ENCODE data around the gene LCNL1. TPM values are rescaled to one million over a fixed set of nuclear protein-coding genes. Genes with fewer than 3 reads are reported as not detected.
"Not testable (repeated sequence)": the region's sequence is repeated elsewhere in the genome, so short reads cannot be mapped to it uniquely, and the experiment has no call there.

LCNL1 gene
- total RNA-seq, 1 experiment from 2014 or later, result 0.41 TPM

- H3K36me3 ChIP-seq (ENCODE audit: low read depth), result no peaks in the 10 kb centered on the region
- no peaks in the 10 kb centered on the region for H3K27me3 ChIP-seq (ENCODE audit: insufficient read depth, low read depth)
- intact Hi-C loops (cut with micrococcal nuclease; ENCODE audit: unreplicated experiment), result no loop called here
- peaks cover 17% of the 10 kb centered on the region; the same call in 1 of the 2 replicates for H3F3A ChIP-seq (ENCODE audit: insufficient read depth, low read depth)
- no peak overlapping the region for H3K27ac ChIP-seq
- BruUV-seq (replicated peaks), result no TSS peak
- H3K9me3 ChIP-seq (ENCODE audit: insufficient read depth, low read depth), result no peaks in the 10 kb centered on the region
- TF ChIP-seq CTCF (conservative IDR thresholded peaks at IDR 0.05), result no peak
- H4K20me1 ChIP-seq (ENCODE audit: insufficient read depth), result 0 out of 2 replicates have a peak, but pooled peaks cover 4% of the 10 kb centered on the region
- no peak overlapping the region for H3K4me3 ChIP-seq
- DNase-seq, result no peak
- no peak overlapping the region for H3K4me2 ChIP-seq
- ChIA-PET CTCF (interaction anchor here (0.6 kb wide), 2 partner anchors 29 to 953 kb away, joined by 4 to 13 read pairs; no protein-coding TSS in a partner anchor), POLR2A (ENCODE audit: unreplicated experiment) (no interaction called here)
- H3K9me2 ChIP-seq (ENCODE audit: insufficient read depth), result no peaks in the 10 kb centered on the region
- H3K79me2 ChIP-seq (ENCODE audit: low read depth), result no peaks in the 10 kb centered on the region
- H3K4me1 ChIP-seq (replicated peaks; ENCODE audit: insufficient read depth), result peaks cover 17% of the 10 kb centered on the region
- no peak overlapping the region for H2AFZ ChIP-seq
Observed at GRCh38 chr9:137030538-137031527, 48.0 kb downstream of the LCNL1 start.

- Histone ChIP-seq H3K9me3 (ENCODE audit: insufficient read depth, low read depth) (no peaks in the 10 kb centered on the region), H3K36me3 (ENCODE audit: low read depth) (no peaks in the 10 kb centered on the region), H3K4me2 (no peak within 1 kb of the TSS), H2AFZ (no peak within 1 kb of the TSS), H3K79me2 (ENCODE audit: low read depth) (no peaks in the 10 kb centered on the region), H3K4me1 (replicated peaks; ENCODE audit: insufficient read depth) (peaks cover 17% of the 10 kb centered on the region), H3K4me3 (no peak within 1 kb of the TSS), H3K27me3 (ENCODE audit: insufficient read depth, low read depth) (no peaks in the 10 kb centered on the region), H3F3A (ENCODE audit: insufficient read depth, low read depth) (peaks cover 27% of the 10 kb centered on the region; the same call in 1 of the 2 replicates), H3K27ac (no peak within 1 kb of the TSS), H4K20me1 (ENCODE audit: insufficient read depth) (0 out of 2 replicates have a peak, but pooled peaks cover 4% of the 10 kb centered on the region), H3K9me2 (ENCODE audit: insufficient read depth) (no peaks in the 10 kb centered on the region)
- ChIA-PET CTCF (interaction anchor here (0.5 to 0.9 kb wide), 3 partner anchors 15 to 84 kb away, joined by 3 to 14 read pairs (median 3); no protein-coding TSS in a partner anchor), POLR2A (ENCODE audit: unreplicated experiment) (no interaction called here)
- no peak for DNase-seq
- TF ChIP-seq CTCF (conservative IDR thresholded peaks at IDR 0.05) (no peak), EZH2 (IDR thresholded peaks at IDR 0.05; ENCODE audit: low read depth) (no peak)
- intact Hi-C loops (cut with micrococcal nuclease; ENCODE audit: unreplicated experiment), result no loop called here
- no TSS peak for BruUV-seq (replicated peaks)
Observed at GRCh38 chr9:137031904-137032640, 49.3 kb downstream of the LCNL1 start, which contains the start of gene FUT7. FUT7 (minus strand) TSS chr9:137032088; CDS start chr9:137031991, 97 bp downstream.

- Histone ChIP-seq H3K9me3 (ENCODE audit: insufficient read depth, low read depth) (no peaks in the 10 kb centered on the region), H3K79me2 (ENCODE audit: low read depth) (no peaks in the 10 kb centered on the region), H3K4me2 (no peak overlapping the region), H3F3A (ENCODE audit: insufficient read depth, low read depth) (peaks cover 27% of the 10 kb centered on the region; the same call in 1 of the 2 replicates), H3K9me2 (ENCODE audit: insufficient read depth) (no peaks in the 10 kb centered on the region), H3K4me3 (no peak overlapping the region), H3K27me3 (ENCODE audit: insufficient read depth, low read depth) (no peaks in the 10 kb centered on the region), H4K20me1 (ENCODE audit: insufficient read depth) (0 out of 2 replicates have a peak, but pooled peaks cover 4% of the 10 kb centered on the region), H3K4me1 (replicated peaks; ENCODE audit: insufficient read depth) (peaks cover 17% of the 10 kb centered on the region), H2AFZ (no peak overlapping the region), H3K36me3 (ENCODE audit: low read depth) (no peaks in the 10 kb centered on the region), H3K27ac (no peak overlapping the region)
- TF ChIP-seq EZH2 (IDR thresholded peaks at IDR 0.05; ENCODE audit: low read depth) (no peak), CTCF (conservative IDR thresholded peaks at IDR 0.05) (no peak)
- intact Hi-C loops (cut with micrococcal nuclease; ENCODE audit: unreplicated experiment), result no loop called here
- no TSS peak for BruUV-seq (replicated peaks)
- CTCF ChIA-PET, result no interaction called here
- POLR2A ChIA-PET (ENCODE audit: unreplicated experiment), result no interaction called here
- no peak for DNase-seq
Observed at GRCh38 chr9:137032858-137033257, 50.1 kb downstream of the LCNL1 start.

GRCh38 chr9:137033481-137033880, 50.7 kb downstream of the LCNL1 start:
- H3K4me3 ChIP-seq; H3K79me2 ChIP-seq (ENCODE audit: low read depth); POLR2A ChIA-PET (ENCODE audit: unreplicated experiment); intact Hi-C loops (cut with micrococcal nuclease; ENCODE audit: unreplicated experiment); H2AFZ ChIP-seq; H3K9me2 ChIP-seq (ENCODE audit: insufficient read depth); H3K27me3 ChIP-seq (ENCODE audit: insufficient read depth, low read depth); DNase-seq; H3K4me2 ChIP-seq; H3K9me3 ChIP-seq (ENCODE audit: insufficient read depth, low read depth); H3K36me3 ChIP-seq (ENCODE audit: low read depth); H3K27ac ChIP-seq; BruUV-seq (replicated peaks); H4K20me1 ChIP-seq (ENCODE audit: insufficient read depth): not testable (repeated sequence)
- Histone ChIP-seq H3F3A (ENCODE audit: insufficient read depth, low read depth) (peaks cover 27% of the 10 kb centered on the region; the same call in 1 of the 2 replicates), H3K4me1 (replicated peaks; ENCODE audit: insufficient read depth) (peaks cover 16% of the 10 kb centered on the region)
- CTCF ChIA-PET, result interaction anchor here (1.0 kb wide), 1 partner anchor 86 kb away, joined by 5 read pairs; no protein-coding TSS in a partner anchor
